NCI-H146 treated with DMSO at 0.1 percent for 48 hours (cell line): ENCODE results near the gene SP6.

ENCODE experiments used
- DNase-seq: peaks from one replicate; lab custom pipeline; 2025; ENCODE audit not compliant: unreplicated experiment; lab: John Stamatoyannopoulos, UW

The SP6 gene

DNA sequence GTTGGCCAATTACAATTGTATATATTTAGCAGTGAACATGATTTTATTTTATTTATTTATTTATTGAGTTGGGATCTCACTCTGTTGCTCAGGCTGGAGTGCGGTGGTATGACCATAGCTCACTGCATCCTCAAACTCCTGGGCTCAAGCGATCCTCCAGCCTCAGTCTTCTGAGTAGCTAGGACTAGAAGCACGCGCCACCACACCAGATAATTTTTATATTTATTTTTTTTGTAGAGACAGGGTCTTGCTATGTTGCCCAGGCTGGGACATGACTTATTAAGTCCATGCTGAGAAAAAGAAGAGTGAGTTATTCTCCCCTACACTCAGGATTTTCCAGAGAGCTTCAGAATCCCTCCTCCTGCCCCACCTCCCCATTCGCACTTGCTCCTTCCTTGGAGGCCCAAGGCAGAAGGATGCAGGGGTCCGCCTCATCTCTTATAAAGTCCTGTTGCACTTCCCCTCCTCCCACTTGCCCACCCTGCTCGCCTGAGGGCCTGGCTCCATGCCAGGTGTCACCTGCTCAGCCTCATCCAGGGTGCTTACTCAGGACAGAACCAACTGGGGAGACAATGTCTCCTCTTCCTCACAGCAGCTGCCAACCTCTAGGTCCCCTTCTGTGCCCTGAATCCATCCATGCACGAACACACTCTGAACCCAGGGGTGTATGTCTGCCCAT is 29.0 kb upstream of the SP6 start:
- DNase-seq = no peak

DNA sequence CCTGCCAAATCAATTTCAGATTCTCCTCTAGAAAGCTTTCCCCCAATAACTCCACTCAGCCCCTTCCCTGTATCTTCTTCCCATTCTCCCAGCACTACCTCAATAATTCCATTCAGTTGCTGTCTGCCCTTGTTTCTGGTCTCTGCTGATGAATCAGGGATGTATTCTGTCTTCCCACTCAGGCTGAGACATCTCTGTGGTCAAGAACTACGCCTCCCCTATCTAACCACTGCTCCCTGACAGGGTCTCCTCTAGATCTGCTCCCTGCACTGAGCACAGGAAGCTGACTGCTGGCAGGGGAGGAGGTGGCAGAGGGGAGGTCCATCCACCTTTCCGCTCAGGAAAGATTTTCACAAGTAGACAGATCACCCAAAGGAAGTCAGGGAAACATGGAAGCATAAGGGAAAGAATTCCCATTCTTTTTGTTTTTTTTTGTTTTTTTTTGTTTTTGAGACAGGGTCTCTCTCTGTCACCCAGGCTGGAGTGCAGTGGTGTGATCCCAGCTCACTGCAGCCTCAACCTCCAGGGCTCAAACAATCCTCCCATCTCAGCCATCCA is 28.1 kb upstream of the SP6 start:
- DNase-seq = no peak

DNA sequence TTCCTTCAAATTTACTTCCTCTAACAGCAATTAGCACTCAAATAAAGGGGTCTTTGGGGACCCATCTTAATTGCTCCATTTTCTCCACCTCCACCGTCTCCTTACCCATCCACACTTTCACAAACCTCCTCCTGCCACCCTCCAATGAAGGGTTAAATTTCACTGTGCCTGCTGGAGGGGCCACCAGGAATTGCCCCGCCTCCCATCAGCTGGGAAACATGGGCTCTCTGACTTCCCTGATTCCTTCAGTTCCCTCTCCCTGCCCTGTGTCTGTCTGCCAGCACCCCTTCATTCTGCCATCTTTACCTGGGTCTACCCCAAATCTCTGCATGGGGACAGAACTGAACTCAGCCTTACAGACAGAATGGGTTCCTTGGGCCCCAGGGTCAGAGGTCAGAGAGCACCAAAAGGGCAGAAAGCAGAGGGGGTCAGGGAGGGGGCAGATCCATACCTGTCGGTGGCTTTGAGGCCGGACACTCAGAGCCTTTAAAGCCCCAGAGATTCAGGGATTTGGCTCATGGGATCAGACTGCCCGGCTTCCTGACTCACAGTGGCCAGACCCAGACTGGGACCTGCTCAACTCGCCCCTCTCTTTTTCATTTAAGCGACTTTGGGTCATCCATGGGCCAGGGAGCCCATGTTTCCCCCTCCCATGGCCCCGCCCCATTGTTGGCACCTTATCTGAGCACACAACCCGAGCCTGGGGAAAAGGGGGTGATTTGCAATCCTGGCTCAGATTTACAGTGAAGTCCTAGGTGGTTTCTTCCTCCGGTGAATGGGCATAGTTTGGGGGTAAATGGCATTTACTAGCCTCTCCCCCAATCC is 27.5 kb upstream of the SP6 start:
- DNase-seq = no peak

DNA sequence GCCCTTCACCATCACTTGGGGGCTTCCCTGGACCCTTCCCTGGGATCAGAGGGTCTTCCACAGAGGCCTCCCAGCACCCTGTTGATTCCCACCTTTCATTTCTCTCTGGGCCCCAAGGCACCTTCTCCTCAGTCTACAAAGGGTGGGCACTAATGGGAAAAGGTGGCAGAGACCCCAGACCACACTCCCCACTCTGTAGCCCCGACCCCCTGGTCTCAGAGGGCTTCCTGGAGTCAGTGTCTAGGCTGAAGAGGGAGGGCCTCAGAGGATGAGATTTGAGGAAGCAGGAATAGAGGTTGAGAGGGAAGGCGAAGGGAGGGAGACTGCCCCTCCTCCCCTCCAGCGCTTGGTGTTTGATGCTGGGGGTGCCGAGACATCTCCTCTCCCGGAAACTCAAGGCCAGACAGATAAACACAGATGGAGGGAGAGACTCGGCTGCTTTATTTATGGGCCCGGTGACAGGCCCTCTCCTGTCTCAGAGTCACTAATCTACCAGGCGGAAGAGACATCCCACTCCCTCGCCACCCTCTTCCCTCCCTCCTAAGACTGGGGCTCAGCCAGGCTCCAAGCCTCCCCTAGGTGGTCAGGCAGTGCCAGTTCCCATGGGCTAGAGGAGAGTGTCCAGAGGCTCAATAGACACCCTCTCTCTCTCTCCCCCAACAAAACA is 26.5 kb upstream of the SP6 start:
- no peak for DNase-seq

DNA sequence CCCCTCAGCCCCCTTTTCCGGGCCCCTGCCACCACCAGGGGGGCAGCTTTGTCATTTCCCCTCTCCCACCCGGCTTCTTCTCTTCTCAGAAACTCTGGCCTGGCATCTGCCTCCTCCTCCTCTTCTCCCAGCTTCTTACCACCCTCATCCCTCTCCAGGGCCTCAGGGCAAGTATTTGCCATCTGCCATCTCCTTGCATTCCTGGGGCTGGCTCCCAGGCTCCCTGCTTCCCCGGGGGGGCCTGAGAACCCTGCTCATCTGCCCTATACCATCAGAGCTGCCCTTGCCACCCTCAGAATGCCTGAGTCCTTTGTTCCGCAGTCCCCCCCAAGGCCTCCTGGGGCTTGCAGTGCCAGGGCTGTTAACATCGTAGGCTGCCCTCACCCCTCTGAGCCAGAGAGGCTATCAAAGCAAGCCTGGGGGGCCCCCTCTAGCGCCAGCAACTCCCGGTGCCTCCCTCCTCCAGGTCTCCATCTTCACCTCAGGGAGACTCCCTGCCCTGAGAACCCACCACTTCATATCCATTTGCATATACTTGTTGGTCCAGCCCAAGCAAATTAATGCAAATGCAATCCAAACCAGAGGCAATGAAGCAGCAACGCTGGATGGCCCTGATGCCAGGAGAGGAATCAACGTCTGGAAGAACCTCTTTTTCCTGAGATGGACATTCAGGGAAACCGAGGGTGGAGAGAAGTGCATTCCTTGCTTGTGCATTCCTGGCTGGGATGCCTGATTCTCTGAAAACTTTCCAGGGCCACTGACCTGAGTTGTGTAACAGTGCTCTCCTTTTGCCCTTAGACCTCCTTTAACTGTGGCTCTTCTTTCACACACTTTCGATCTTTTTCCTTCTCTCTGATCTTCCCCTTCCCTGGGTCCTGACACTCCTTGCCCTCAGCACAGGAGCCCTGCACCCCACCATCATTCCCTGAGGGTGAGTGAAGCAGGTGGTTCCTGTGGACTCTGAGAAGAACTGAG is 24.3 kb upstream of the SP6 start:
- no peak for DNase-seq

DNA sequence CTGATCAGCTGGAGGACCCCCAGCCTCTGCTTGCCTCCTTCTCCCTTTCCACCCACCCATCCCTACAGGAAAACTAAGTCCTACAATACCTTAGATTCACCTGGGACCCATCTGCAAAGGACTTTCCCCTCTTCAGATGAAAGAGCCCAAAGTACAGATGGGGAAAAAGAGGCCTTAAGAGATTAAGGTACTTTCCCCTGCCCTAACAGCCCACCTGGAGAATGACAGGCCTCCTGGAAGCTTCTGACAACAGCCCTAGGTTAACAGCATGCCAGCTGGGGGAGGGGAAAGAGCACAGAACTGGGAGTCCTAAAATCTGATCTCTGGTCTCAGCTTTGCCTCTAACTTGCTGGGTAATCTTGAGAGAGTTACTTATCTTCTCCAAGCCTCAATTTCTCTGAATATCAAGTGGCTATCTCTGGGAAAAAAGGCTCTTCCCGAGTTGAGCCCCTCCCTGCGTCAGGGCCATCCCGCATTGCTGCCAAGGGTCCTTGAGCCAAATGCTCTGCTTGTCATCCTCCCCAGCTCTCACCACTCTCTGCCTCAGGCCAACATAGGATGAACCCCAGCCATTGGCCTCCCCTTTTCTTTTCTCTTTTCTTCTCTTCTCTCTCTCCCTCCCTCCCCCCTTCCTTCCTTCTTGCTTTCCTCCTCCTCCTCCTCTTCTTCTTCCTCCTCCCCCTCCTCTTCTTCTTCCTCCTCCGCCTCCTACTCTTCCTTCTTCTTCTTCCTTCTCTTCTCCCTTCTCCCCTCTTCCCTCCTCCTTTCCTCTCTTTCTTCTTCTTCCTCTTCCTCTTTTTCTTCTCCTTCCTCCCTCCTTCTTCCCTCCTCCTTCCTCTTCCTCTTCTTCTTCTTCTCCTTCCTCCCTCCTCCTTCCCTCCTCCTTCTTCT is 22.5 kb upstream of the SP6 start:
- DNase-seq = no peak

DNA sequence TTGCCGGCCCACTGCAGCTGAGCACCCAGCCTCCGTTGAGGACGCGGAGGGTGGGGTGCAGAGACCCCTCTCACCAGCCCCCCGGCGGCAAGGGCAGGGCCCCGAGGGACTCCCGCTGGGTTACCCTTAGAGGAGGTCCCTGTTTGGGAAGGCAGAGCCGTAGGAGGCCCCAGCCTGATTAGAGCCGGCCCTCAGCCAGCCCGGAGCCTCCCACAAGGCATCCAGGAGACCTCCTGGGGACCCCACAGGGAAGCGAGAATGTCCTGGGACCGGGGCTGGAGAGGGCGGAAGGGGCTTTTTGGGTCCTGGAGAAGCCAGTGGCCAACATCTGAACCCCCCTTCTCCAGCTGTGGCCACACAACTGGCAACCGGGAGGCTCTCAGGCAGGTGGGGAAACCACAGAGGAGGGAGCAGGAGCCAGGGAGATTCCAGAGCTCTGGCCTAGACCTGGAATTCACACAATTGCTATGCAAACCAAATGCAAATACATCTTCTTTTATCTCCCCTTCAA is 21.7 kb upstream of the SP6 start:
- no peak for DNase-seq

DNA sequence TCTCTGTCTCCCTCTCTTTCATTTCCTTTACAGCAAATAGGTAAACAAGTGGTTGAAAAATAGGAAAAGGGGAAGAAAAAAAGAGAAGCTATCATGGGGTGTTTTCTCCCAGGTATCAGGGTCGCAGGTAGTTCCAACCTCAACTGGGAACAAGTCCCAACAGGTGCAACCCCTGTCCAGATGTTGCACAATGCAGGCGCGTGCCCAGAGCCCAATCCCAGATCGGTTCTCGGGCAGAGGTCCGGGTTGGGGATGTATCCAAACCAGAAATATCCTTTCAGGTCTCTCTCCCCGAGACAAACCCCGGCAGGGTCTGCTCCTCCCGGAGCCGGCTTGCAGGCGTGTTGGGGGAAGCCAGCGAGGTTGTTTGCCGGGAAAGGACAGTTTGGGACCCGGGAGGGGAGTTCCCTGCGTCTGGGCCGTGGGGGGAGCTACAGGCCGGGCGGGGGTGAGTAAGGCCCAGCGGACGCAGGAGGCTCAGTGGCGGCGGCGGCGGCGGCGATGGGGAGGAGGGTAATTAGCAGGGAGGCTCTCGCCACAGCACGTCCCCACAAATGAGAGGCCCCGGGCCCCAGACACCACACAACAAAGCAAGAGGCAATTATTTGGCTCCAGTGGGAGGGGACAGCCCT is 21.2 kb upstream of the SP6 start:
- DNase-seq = peak; percentile 42

DNA sequence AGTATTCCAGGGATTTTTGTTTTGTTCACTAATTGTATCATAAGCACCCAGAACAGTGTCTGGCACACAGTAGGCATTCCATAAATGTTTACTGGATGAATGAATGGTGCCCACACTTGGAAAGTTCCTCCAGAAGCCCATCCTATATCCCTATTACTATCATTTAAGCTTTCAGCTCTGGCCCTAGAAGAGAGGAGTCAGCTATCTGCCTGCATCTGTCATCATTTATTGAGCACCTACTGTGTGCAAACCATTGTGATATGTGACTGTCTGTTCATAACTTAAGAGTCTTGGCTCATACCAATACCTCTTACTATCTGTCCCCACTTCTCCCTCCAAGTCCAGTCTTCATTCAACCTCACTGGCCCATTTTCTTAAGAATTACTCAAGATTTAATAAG is 20.1 kb upstream of the SP6 start:
- DNase-seq = no peak

DNA sequence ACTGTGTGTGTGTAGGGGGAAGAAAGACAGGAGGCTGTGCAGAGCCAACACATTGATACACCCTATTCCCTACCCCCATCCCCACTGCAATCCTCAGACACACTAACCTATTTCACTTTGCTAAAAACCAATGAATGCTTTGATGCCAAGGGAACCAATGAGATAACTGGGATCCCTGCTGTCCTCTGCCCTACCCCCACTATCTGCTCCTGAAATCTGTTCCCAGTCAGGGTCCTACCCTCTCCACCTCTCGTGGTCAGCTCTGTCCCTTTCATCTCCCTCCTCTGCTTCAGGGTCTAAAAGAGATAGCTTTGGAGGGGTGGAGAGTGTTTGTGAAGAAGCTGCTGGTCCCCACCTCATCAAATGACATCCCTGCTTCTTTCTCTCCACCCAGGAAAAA is 19.1 kb upstream of the SP6 start:
- no peak for DNase-seq

DNA sequence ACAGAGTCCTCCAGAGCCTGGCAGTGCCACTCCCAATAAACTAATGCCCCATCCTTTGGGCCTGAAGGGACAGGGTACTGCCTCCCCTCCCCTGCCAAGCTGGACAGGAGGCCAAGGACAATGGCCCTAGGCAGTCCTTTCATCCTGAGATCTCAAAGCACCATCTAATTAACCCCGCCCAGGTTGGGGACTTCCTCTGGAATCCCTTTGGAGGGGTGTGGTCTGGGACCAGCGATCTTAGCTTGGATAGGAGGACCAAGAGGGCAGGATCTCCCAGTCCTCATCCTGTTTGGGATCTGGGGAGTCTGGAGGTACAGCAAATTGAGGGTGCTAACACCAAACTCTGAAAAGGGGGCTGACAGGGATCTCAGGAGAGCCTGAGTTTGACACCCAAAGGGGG is 18.2 kb upstream of the SP6 start:
- no peak for DNase-seq

DNA sequence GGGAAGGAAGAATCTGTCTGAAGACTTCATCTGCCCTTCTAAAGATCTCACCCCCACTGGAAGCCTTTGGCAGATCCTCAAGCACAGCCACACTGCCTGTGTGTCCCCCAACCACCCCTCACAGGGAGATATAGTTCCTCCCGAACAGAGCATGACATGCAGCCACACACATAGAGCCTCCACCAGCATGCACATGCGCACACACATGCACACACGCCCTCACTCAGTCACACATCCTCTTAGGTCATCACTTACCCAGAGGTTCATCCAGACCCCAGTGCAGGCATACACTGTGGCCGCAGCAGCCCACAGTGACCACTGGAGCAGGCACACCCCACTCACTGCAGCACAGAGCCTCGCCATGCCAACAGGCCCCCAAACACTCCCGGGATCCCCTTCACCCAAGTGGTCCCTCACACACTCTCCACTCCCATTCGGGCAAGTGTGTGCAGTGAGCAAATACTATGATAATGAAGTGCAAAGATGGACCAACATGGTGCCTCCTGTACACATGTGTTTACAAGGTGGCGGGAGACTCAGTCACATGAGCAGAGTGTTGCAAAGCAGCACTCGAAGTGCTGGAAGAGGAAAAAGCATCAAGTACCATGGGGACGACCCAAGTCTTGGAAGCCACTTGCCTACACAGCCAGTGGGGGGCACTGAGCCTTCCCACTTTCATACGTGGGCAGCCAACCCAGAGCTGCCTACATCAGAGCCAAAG is 17.0 kb upstream of the SP6 start:
- DNase-seq = no peak

DNA sequence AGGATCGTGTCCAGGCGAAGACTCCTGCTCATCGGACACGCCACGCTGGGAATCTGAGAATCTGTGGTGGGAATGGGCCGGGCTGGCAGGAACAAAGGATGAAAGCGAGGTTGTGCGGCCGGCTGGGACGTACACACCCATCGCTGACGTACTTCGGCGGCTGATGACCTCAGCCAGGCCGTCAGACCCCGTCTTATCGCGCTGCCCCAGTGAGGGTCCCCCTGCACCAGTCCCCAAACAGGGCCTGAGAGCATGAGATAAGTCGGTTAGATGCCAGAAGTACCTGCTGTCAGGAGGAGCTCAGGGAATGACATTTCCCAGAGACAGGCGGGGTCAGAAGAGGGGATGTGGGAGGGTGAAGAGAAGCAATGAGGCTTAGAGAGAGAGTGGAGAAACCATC is 16.0 kb upstream of the SP6 start:
- no peak for DNase-seq

DNA sequence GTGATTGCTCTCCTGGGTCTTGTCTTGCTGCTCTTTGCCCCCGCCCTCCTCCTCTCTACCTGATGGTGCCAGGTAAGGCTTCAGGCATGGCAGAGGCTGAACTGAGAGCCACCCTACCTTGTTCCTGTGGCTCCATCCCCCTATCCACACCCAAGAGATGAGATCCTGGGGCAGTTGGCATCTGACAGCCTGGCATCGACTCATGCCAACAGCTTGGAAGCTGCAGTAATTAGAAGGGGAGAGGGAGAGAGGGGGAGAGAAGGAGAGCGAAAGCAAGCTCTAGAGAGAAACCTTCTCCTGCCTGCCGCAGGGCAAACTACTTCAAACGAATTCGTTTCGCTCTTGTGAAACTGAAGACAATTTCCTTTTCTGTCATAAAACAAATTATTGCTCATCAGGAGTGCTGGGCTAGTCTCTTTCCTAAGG is 13.8 kb upstream of the SP6 start:
- DNase-seq = no peak

DNA sequence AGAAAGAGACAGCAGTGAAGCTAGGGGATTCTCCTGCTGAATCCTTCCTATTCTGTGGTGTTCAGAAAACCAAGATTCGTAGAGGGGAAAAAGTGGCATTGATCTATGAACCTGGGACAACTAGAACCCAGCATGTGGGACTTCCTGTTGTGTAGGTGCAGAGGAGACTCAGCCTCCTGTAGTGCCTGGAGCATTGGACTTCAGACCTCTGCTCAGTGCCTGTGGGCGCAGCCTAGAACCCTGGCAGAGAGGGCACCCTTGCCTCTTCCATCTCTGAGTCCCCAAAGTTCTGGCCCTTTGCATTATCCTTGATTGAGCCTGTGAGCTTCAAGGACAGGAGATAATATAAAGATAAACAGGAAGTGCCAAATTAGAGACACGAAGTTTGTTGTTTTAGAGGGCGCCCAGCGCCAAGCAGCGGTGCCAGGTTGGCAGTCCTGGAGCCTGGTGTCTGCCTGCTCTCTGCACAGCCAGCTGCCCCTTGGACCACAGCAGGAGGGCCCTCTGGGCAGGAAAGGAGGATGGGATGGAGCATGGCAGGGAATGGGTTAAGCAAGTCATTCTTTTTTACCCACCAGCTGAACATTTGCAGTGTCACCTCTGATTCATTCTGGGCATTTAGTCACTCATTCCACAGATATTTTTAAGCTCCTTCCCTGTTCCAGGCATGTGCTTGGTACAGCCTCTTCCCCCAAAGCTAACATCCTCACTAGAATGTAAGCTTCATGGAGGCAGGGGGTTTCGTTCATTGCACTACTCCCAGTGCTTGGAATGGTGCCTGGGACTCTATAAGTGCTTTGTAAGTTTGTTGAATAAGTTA is 11.9 kb upstream of the SP6 start:
- peak; percentile 9 for DNase-seq

DNA sequence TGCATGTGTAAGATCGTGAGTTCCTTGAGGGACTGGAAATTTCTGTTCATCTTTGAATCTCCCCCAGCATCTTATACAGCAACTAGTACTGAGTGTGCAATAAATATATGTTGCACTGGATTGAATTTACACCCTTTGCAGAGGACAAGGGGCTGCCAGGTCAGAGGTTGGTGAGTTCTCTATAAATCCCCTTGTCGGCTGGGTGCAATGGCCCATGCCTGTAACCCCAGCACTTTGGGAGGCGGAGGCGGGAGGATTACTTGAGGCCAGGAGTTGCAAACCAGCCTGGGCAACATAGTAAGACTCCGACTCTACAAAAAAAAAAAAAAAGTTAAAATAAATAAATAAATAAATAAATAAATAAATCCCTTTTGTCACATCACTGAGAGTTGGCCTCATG is 9.4 kb upstream of the SP6 start:
- DNase-seq = no peak
